Transverse colon (tissue), 3 donors: ENCODE data around the gene DNPEP.

ENCODE experiments used
- CTCF ChIP-seq, 5 experiments: fragments of 200-600 bp in 3 of 5; fragments of 450-650 bp in 2 of 5; sonication (generic) in 3 of 5; IDR thresholded peaks; 1 replicate in 2 of 5; 2 replicates in 3 of 5; pipeline ENCODE4 v1.5.1; 2016 to 2017; ENCODE audit warnings: antibody characterized with exemption in 5 of 5, inconsistent platforms in 3 of 5, mild to moderate bottlenecking in 2 of 5, moderate library complexity in 1 of 5
- POLR2A ChIP-seq: fragments of 450-650 bp; IDR thresholded peaks from one replicate; pipeline ENCODE4 v1.6.1; 2016; ENCODE audit warnings: antibody characterized with exemption, mild to moderate bottlenecking, moderate library complexity

GRCh38 chr2:219380926-219381325 lies 6.8 kb downstream of the DNPEP start:
- TF ChIP-seq POLR2A, result no peak
- no peak for TF ChIP-seq CTCF (IDR thresholded peaks at IDR 0.05)
